Mammary epithelial cell (primary cell): ENCODE data around the gene DIS3L2.

Experiments
- EZH2 ChIP-seq: IDR thresholded peaks from 2 replicates; pipeline ENCODE4 v1.6.1; 2012; ENCODE audit warnings: low read length, inconsistent platforms, borderline replicate concordance
- TF ChIP-seq, protein P1 (sequence below), 2 donors: IDR thresholded peaks in 1 of 2; conservative IDR thresholded peaks in 1 of 2; 2 replicates each; pipeline ENCODE4 v1.5.1; 2011 to 2012; ENCODE audit warnings: inconsistent platforms in 2 of 2, low read length in 2 of 2, mild to moderate bottlenecking in 2 of 2, control low read depth in 1 of 2, low read depth in 1 of 2; ENCODE audit not compliant: insufficient read depth in 1 of 2; ENCODE audit errors: extremely low read depth in 1 of 2

DNA sequence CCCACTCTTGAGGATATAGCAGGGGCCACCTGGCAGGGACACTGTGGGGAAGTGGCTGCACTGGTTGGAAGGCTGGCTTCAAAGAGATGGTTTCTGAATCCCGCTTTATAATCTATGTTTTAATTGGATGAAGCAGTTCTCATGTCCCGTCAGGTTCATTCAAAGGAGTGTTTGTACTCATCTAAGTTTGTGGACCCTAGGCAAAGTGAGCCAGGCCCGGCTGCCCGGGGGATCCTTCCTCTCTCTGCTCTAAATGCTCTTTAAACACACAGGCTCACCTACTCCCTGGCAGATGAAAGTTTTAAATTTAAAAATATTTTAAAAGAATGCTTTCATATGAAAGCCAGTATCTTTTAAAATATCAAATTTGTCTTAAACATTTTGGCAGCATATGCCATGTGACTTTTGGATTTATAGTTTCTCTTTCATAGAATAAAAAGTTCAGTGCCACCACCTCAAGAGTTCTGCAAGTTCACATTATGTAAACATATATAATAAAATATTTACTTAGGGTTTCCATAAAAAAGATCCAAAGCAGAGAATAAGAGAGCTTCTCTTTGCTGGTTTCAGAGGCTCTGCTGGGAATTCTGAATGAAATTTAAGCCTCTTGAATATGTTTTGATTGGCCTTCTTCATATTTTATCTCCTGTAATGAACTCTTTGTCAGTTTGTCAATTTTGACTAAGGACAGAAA lies 273.6 kb downstream of the DIS3L2 start:
- TF ChIP-seq, protein P1, sequence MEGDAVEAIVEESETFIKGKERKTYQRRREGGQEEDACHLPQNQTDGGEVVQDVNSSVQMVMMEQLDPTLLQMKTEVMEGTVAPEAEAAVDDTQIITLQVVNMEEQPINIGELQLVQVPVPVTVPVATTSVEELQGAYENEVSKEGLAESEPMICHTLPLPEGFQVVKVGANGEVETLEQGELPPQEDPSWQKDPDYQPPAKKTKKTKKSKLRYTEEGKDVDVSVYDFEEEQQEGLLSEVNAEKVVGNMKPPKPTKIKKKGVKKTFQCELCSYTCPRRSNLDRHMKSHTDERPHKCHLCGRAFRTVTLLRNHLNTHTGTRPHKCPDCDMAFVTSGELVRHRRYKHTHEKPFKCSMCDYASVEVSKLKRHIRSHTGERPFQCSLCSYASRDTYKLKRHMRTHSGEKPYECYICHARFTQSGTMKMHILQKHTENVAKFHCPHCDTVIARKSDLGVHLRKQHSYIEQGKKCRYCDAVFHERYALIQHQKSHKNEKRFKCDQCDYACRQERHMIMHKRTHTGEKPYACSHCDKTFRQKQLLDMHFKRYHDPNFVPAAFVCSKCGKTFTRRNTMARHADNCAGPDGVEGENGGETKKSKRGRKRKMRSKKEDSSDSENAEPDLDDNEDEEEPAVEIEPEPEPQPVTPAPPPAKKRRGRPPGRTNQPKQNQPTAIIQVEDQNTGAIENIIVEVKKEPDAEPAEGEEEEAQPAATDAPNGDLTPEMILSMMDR (conservative IDR thresholded peaks at IDR 0.05 in 1 of 2, IDR thresholded peaks at IDR 0.05 in 1 of 2; ENCODE audit: extremely low read depth in 1 of 2, insufficient read depth in 1 of 2, low read depth in 1 of 2, low read length in 2 of 2): no peak
- no peak for TF ChIP-seq EZH2
